Mesenteric fat pad (tissue), 1 donor: ENCODE data around the gene GOLGA3. TPM values are rescaled to one million over a fixed set of nuclear protein-coding genes. Genes with fewer than 3 reads are reported as not detected.

ENCODE experiments used
- DNase-seq: peaks from one replicate; pipeline ENCODE4 v3.0.0-alpha.2; 2020; ENCODE audit warnings: low spot score
- total RNA-seq: library from RNA; stranded (reverse); fragmentation: NEBNext Ultra II Directional; extraction: Animal tissue kit (Norgen Biotek cat#: 25700); gene quantifications from one replicate; pipeline ENCODE4 v1.2.1, GENCODE V29; 2021
- donor health status: DM: yes; HTN: yes; CAD: no.

Gene GOLGA3
- total RNA-seq, 1 donor from 2014 or later, result 78.7 TPM

GRCh38 chr12:132724506-132725241 is 104.0 kb downstream of the GOLGA3 start:
- DNase-seq, result no peak

- no peak for DNase-seq
These were observed 104.9 kb downstream of the GOLGA3 start for GRCh38 chr12:132723764-132724140.

- no peak for DNase-seq
These were observed 105.5 kb downstream of the GOLGA3 start for GRCh38 chr12:132723015-132723763.

- DNase-seq, result no peak
These were observed 107.9 kb downstream of the GOLGA3 start for GRCh38 chr12:132720606-132721345.

GRCh38 chr12:132719954-132720324 is 108.7 kb downstream of the GOLGA3 start:
- no peak for DNase-seq

GRCh38 chr12:132719141-132719953 is 109.3 kb downstream of the GOLGA3 start:
- no peak for DNase-seq

Other genes starting within 250 kb of the GOLGA3 start
- gene LRCOL1, start 218.3 kb downstream of the GOLGA3 start, total RNA-seq, result not detected
- gene P2RX2, start 210.1 kb downstream of the GOLGA3 start, total RNA-seq, result not detected
- 23.9 TPM for gene POLE, start 141.5 kb downstream of the GOLGA3 start, total RNA-seq
- 11.7 TPM for gene PXMP2, start 141.3 kb downstream of the GOLGA3 start, total RNA-seq
- gene PGAM5, start 118.0 kb downstream of the GOLGA3 start, total RNA-seq, result 33.4 TPM
- gene ANKLE2, start 67.0 kb downstream of the GOLGA3 start, total RNA-seq, result 79.9 TPM
- 47.0 TPM for gene CHFR, start 58.7 kb upstream of the GOLGA3 start, total RNA-seq
- gene ZNF605, start 127.4 kb upstream of the GOLGA3 start, total RNA-seq, result 8.0 TPM
- gene ZNF26, start 157.5 kb upstream of the GOLGA3 start, total RNA-seq, result 7.0 TPM
- gene ZNF84, start 208.6 kb upstream of the GOLGA3 start, total RNA-seq, result 19.2 TPM